ENCODE results near the gene DPP7. TPM values are rescaled to one million over a fixed set of nuclear protein-coding genes. Genes with fewer than 3 reads are reported as not detected.

The DPP7 gene
- total and polyA plus RNA-seq, 9 of the 15 experiments (the other 6 are each of a cell fraction or from before 2014, with no cell fraction given) = 0.99 to 365 (median 132) TPM

GRCh38 chr9:137108608-137109249, 5.8 kb downstream of the DPP7 start:
- Histone ChIP-seq H4K20me1 (replicated peaks; ENCODE audit: control insufficient read depth, insufficient read depth, low read length) (no peaks in the 10 kb centered on the region), H3K27ac (ENCODE audit: extremely low read depth, low read depth, low read length) (no peak overlapping the region), H2AFZ (ENCODE audit: low read depth, low read length) (no peak overlapping the region), H3K9ac (ENCODE audit: insufficient read depth in 1 of 2, low read depth in 2 of 2, low read length in 2 of 2) (peak overlapping the region in 1 of 2 experiments; percentile 35; a peak in 1 of 4 replicates), H3K4me2 (ENCODE audit: insufficient read depth, low read length) (no peak overlapping the region), H3K27me3 (ENCODE audit: control insufficient read depth in 2 of 2, insufficient read depth in 2 of 2, low read length in 2 of 2) (no peaks in the 10 kb centered on the region), H3K9me1 (ENCODE audit: control insufficient read depth, insufficient read depth, low read length) (no peaks in the 10 kb centered on the region), H3K36me3 (ENCODE audit: control insufficient read depth, insufficient read depth, low read length) (peaks cover 95% of the 10 kb centered on the region), H3K4me3 (no peak overlapping the region), H3K79me2 (ENCODE audit: control insufficient read depth, insufficient read depth, low read length) (peaks cover 13% of the 10 kb centered on the region), H3K4me1 (replicated peaks in 1 of 2; ENCODE audit: control insufficient read depth in 2 of 2, insufficient read depth in 2 of 2, low read length in 2 of 2) (peaks cover 0 to 67% of the 10 kb centered on the region in 2 experiments; a peak in 2 of 5 replicates), H3K9me3 (replicated peaks; ENCODE audit: control insufficient read depth, insufficient read depth, low read depth, low read length) (peaks cover 1% of the 10 kb centered on the region)
- WGBS (ENCODE audit: insufficient coverage, low coverage, missing lambda C conversion rate) = 81% methylated on average over 29 of the region's 29 CpGs
- ChIA-PET CTCF (ENCODE audit: low intra/inter-chr PET ratio) (no interaction called here), POLR2A (interaction anchor here (0.6 to 1.0 kb wide), 3 partner anchors 22 to 713 kb away, joined by 3 to 4 read pairs (median 3); partner anchors contain the start of gene MAN1B1)
- ATAC-seq (peak; percentile 27), FAIRE-seq (no peak), DNase-seq (ENCODE audit: extremely low read depth in 1 of 4, low spot score in 3 of 4) (peak in 2 of 4 experiments; percentile 13 to 32)
- intact Hi-C loops (cut with micrococcal nuclease) (no loop called here), in situ Hi-C loops (cut with MboI) (no loop called here)
- TSS peak; percentile 40 for BruUV-seq (replicated peaks)
- TF ChIP-seq ZEB2 (IDR thresholded peaks at IDR 0.05) = no peak
- TF ChIP-seq POLR3G (IDR thresholded peaks at IDR 0.05; ENCODE audit: extremely low read depth, insufficient read length, insufficient replicate concordance) = no peak
- TF ChIP-seq RBM22 (IDR thresholded peaks at IDR 0.05; ENCODE audit: low read depth, low read length, poor library complexity, severe bottlenecking) = peak; percentile 12
- TF ChIP-seq POLR2G (IDR thresholded peaks at IDR 0.05; ENCODE audit: low read depth, low read length) = 0 out of 2 replicates have a peak, but pooled peaks have one; percentile 15
- TF ChIP-seq POLR2A (conservative IDR thresholded peaks at IDR 0.05) = peak; percentile 11; the same call in 1 of the 2 replicates
- TF ChIP-seq HSF4 (CRISPR knock-in tag; IDR thresholded peaks at IDR 0.05; ENCODE audit: borderline replicate concordance) = no peak
- TF ChIP-seq, protein P1, sequence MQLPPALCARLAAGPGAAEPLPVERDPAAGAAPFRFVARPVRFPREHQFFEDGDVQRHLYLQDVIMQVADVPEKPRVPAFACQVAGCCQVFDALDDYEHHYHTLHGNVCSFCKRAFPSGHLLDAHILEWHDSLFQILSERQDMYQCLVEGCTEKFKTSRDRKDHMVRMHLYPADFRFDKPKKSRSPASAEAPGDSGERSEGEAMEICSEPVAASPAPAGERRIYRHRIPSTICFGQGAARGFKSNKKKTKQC (CRISPR knock-in tag; IDR thresholded peaks at IDR 0.05) = no peak
- TF ChIP-seq LARP7 (IDR thresholded peaks at IDR 0.05) = no peak
- TF ChIP-seq LCOR (CRISPR knock-in tag; IDR thresholded peaks at IDR 0.05) = no peak
- TF ChIP-seq ZKSCAN8 (CRISPR knock-in tag; IDR thresholded peaks at IDR 0.05) = no peak
- TF ChIP-seq, protein P2, sequence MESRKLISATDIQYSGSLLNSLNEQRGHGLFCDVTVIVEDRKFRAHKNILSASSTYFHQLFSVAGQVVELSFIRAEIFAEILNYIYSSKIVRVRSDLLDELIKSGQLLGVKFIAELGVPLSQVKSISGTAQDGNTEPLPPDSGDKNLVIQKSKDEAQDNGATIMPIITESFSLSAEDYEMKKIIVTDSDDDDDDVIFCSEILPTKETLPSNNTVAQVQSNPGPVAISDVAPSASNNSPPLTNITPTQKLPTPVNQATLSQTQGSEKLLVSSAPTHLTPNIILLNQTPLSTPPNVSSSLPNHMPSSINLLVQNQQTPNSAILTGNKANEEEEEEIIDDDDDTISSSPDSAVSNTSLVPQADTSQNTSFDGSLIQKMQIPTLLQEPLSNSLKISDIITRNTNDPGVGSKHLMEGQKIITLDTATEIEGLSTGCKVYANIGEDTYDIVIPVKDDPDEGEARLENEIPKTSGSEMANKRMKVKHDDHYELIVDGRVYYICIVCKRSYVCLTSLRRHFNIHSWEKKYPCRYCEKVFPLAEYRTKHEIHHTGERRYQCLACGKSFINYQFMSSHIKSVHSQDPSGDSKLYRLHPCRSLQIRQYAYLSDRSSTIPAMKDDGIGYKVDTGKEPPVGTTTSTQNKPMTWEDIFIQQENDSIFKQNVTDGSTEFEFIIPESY (CRISPR knock-in tag; IDR thresholded peaks at IDR 0.05) = peak; percentile 75
- TF ChIP-seq, protein P3, sequence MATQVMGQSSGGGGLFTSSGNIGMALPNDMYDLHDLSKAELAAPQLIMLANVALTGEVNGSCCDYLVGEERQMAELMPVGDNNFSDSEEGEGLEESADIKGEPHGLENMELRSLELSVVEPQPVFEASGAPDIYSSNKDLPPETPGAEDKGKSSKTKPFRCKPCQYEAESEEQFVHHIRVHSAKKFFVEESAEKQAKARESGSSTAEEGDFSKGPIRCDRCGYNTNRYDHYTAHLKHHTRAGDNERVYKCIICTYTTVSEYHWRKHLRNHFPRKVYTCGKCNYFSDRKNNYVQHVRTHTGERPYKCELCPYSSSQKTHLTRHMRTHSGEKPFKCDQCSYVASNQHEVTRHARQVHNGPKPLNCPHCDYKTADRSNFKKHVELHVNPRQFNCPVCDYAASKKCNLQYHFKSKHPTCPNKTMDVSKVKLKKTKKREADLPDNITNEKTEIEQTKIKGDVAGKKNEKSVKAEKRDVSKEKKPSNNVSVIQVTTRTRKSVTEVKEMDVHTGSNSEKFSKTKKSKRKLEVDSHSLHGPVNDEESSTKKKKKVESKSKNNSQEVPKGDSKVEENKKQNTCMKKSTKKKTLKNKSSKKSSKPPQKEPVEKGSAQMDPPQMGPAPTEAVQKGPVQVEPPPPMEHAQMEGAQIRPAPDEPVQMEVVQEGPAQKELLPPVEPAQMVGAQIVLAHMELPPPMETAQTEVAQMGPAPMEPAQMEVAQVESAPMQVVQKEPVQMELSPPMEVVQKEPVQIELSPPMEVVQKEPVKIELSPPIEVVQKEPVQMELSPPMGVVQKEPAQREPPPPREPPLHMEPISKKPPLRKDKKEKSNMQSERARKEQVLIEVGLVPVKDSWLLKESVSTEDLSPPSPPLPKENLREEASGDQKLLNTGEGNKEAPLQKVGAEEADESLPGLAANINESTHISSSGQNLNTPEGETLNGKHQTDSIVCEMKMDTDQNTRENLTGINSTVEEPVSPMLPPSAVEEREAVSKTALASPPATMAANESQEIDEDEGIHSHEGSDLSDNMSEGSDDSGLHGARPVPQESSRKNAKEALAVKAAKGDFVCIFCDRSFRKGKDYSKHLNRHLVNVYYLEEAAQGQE (IDR thresholded peaks at IDR 0.05; ENCODE audit: borderline replicate concordance) = no peak
- TF ChIP-seq, protein P3 (CRISPR knock-in tag; IDR thresholded peaks at IDR 0.05; ENCODE audit: low read depth) = no peak

Measured in K562 (cell line).